CD4-positive, alpha-beta T cell treated with Interferon alpha-2 for 1 hour (primary cell): ENCODE data around the gene SMURF1.
A peak's percentile ranks its signal among the peaks of the same experiment; 100 is the strongest.

Experiments used
- DNase-seq, 2 donors: peaks; one replicate each; pipeline ENCODE4 v3.0.0-alpha.2; 2020 to 2022

Gene SMURF1

GRCh38 chr7:99141334-99141733 is 2.6 kb downstream of the SMURF1 start:
- peak in 1 of 2 donors; percentile 35 for DNase-seq

DNA sequence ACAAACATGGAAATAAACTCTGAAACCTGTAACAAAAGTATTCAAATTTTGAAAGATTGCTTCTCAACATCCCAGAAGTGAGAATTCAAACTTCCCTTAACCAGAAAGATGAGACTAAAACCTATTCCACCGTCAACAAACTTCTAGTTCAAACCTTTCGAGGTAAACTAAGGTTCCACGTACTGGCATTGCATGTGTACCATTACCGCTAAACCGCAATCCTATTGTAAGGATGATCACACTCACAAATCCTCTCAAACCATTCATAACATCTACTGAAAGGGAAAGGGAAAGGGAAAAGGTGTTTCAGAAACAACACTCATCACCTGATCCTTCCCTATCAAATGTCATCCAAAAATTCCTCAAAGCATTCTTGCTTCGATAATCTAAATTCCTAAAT is 3.1 kb downstream of the SMURF1 start:
- no peak for DNase-seq

DNA sequence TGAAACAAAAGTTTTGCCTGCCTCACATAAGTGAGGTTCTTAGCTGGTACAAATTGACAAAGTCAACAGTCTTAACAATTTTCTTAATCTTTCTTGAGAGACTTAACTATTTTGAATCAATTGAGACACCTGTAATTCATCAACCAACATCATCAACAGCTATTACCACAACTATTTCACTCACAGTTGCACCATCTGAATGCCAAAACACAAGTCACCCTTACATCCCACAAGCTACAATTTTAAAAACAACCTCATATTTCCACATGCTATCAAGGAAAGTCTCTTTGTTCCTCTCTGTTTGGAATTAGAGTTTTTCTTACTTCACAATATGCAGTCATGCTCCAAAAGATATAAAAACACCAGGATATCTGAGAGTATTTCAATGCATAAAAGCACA is 4.9 kb downstream of the SMURF1 start:
- DNase-seq, result no peak

- DNase-seq, result no peak
Measured at GRCh38 chr7:99137411-99138180, 6.3 kb downstream of the SMURF1 start.

GRCh38 chr7:99135938-99136337 is 8.0 kb downstream of the SMURF1 start:
- DNase-seq, result no peak

- no peak for DNase-seq
Measured at GRCh38 chr7:99133766-99134564, 9.9 kb downstream of the SMURF1 start.

- DNase-seq, result no peak
Measured at GRCh38 chr7:99132595-99133321, 11.2 kb downstream of the SMURF1 start.

DNA sequence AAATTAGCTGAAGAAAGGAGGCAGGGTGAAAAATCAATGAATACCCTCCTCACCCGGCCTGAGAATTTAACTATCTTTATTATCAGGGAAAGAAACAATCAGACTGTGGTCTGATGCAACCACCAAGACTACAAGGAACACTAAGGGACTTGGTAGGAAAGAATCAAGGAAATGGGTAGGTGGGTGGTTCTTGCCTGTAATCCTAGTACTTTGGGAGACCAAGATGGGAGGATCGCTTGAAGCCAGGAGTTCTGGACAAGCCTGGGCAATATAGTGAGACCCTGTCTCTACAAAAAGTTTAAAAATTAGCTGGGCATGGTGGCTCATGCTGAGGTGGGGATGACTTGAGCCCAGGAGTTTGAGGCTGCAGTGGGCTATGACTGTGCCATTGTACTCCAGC is 12.6 kb downstream of the SMURF1 start:
- DNase-seq, result no peak

DNA sequence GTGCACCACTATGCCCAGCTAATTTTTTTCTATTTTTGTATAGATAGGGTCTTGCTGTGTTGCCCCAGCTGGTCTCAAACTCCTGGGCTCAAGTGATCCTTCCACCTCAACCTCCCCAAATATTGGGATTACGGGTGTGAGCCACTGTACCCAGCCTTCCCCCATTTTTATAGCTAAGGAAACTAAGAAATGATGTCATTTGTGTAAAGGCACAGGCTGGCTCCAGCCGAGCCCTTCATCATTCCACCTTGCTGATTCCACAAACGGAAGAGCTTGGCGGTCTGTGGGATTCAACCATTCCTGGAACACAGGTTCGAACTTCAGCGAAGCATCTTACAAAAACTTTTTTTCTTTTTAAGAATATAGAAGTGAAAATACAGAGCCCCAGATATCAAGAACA is 14.4 kb downstream of the SMURF1 start:
- no peak for DNase-seq

DNA sequence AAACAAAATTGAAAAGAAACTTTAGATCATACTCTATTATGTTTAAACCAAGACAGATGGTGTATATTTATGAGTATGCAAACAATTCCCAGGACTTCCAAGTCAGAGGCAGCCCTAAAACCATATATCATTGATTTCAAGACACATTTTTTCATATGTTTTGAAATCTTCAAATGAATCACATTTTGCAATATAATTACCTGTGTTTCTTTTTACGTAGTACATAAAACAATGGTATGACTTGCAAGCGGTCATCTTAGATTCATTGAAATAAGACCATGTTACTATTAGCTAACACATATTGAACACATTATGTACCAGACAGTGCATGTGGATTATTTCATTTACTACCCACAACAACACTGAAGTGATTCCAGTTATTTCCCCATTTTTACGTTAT is 14.9 kb downstream of the SMURF1 start:
- no peak for DNase-seq

- no peak for DNase-seq
Measured at GRCh38 chr7:99128076-99128950, 15.6 kb downstream of the SMURF1 start.

GRCh38 chr7:99127636-99128035 is 16.3 kb downstream of the SMURF1 start:
- DNase-seq, result no peak

GRCh38 chr7:99126921-99127553 is 16.9 kb downstream of the SMURF1 start:
- DNase-seq, result no peak

DNA sequence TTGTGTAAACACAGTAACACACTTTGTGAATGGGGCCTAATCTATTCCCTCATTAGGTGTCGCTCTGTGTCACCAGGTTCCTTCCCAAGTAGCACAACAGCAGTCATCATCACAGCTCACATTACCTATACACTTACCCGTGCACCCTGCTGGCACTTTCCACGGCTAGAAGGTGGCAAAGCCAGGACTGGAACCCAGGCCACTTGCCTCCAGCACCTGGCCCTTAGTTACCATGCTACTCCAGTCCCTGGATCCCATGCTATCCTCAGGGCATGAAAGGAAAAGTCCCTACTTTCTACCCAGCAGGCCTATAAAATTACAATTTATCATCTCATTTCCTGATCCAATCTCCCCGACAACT is 18.4 kb downstream of the SMURF1 start:
- no peak for DNase-seq

DNA sequence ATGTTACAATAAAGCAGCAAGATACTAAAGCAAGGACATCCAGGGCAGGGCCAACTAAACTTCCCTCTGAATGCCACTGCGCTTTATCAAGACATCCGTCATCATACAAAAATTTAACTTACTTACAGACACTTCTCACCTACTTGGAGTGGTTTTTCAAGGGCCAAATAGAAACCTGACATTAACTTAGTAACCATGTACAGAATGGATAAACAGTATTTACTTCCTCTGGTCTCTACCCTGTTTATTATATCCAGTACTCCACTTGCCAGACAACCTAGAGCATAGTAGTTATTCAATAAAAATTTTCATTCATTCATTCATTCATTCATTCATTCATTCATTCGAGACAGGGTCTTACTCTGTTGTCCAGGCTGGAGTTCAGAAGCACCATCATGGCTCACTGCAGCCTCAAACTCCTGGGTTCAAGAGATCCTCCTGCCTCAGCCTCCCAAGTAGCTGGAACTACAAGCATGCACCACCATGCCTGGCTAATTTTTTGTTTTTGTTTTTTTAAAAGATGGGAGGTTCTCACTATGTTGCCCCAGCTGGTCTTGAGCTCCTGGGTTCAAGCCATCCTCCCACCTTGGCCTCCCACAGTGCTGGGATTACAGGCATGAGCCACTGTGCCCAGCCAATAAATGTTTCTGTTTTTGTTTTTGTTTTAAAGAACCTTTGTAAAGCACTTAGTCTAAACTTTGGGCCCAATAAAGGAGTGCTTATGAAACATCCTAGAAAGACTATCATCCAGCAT is 19.0 kb downstream of the SMURF1 start:
- DNase-seq, result no peak

- DNase-seq, result no peak
Measured at GRCh38 chr7:99124236-99124635, 19.7 kb downstream of the SMURF1 start.

- DNase-seq, result no peak
Measured at GRCh38 chr7:99123571-99124033, 20.3 kb downstream of the SMURF1 start.

DNA sequence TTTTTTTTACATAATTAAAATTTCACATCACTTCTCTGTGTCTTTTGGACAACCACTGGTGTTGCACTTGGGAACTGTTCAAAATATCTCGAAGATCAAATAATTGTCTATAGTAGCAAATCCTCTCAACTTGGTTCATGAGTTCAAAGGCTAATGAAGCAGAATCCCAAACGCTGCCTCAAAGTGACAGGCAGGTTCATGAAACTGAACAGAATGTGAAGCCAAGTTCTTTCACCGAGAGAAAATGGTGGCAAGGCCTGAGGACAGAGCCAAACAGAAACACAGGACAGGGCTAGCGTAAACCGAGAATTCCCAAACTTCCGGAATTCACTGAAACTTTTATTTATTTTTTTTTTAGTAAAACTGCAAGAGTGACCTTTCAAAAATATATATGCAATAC is 21.1 kb downstream of the SMURF1 start:
- DNase-seq, result no peak

- DNase-seq, result no peak
Measured at GRCh38 chr7:99121496-99122021, 22.3 kb downstream of the SMURF1 start.

GRCh38 chr7:99120916-99121315 is 23.0 kb downstream of the SMURF1 start:
- DNase-seq, result no peak

- DNase-seq, result no peak
Measured at GRCh38 chr7:99120501-99120900, 23.4 kb downstream of the SMURF1 start.
